HL-60 (cell line): Measurements from ENCODE around the gene CASTOR1.
A peak's percentile ranks its signal among the peaks of the same experiment; 100 is the strongest.

Experiments used
- DNase-seq, 2 experiments: peaks; one replicate each; pipeline ENCODE4 v3.0.0-alpha.2; 2010 to 2020; ENCODE audit warnings: low read depth in 1 of 2, low spot score in 1 of 2
- H3K27ac ChIP-seq: fragments of 250-450 bp; sonication (Bioruptor Pico); replicated peaks from 2 replicates; pipeline ENCODE4 v1.5.1; 2020; ENCODE audit warnings: mild to moderate bottlenecking, moderate library complexity
- H3K27me3 ChIP-seq: fragments of 250-450 bp; sonication (Bioruptor Pico); 2 replicates; pipeline ENCODE4 v1.5.1; 2021; ENCODE audit warnings: mild to moderate bottlenecking, moderate library complexity; ENCODE audit not compliant: insufficient read depth, poor library complexity, severe bottlenecking
- H3K4me3 ChIP-seq: replicated peaks from 2 replicates; pipeline ENCODE4 v1.5.1; 2011; ENCODE audit warnings: mild to moderate bottlenecking, control low read depth, low read length; ENCODE audit not compliant: insufficient read depth
- GABPA ChIP-seq: IDR thresholded peaks from 2 replicates; pipeline ENCODE4 v1.6.1; 2012; ENCODE audit warnings: low read depth
- POLR2AphosphoS5 ChIP-seq: IDR thresholded peaks from 2 replicates; pipeline ENCODE4 v1.6.1; 2012; ENCODE audit warnings: low read depth
- SPI1 ChIP-seq: IDR thresholded peaks from 2 replicates; pipeline ENCODE4 v1.6.1; 2012; ENCODE audit warnings: low read depth, mild to moderate bottlenecking, borderline replicate concordance
- TF ChIP-seq, protein P1 (sequence below): IDR thresholded peaks from 2 replicates; pipeline ENCODE4 v1.6.1; 2012; ENCODE audit warnings: low read depth; ENCODE audit not compliant: insufficient replicate concordance
- TF ChIP-seq, protein P2 (sequence below): IDR thresholded peaks from one replicate; pipeline ENCODE4 v1.5.1; 2011; ENCODE audit warnings: low read length, control low read depth, inconsistent platforms; ENCODE audit not compliant: insufficient read depth

The CASTOR1 gene

DNA sequence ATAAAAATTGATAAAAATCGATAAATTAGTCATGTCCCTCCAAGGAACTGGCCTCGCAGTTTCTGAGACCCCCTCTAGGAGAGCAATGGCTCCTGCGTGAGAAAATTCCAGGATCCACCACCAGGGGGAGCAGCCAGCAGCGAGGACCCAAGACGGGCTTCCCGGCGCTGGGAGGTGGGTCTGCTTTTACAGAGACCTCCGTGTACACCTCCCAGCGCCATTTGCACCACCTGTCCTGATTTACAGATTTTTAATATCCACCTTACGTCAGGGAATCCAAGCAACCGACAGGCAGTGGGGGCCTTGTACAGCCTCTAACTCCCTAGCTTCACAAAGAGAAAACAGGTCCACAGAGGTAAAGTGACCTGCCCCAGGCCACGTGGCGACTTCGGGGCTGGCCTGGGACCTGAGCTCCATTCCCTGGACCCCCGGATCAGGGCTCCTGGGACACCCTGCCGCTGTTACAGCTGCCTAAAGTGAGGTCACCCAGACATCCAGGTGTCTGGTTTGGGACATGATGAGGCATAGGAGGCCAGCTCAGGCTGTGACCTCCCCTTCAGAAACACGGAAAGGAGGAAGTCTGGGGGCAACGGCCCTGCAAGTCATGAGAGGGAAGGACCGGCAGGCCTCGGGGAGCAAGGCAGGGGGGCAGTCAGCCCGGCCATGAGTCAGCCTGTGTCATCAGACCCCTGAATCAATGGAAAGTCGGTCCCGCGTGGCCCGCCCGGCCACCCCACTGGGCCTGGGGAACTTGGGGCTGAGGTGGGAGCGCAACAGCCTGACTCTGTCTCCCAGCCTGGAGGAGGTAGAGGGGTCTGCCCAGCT is 26.2 kb downstream of the CASTOR1 start:
- peak in 1 of 2 experiments; percentile 74 for DNase-seq
- Histone ChIP-seq H3K4me3 (no peak overlapping the region), H3K27ac (peak overlapping the region; percentile 23), H3K27me3 (no peaks in the 10 kb centered on the region)
- peak; percentile 39; the same call in 1 of the 2 replicates for TF ChIP-seq POLR2AphosphoS5
- TF ChIP-seq, protein P1, sequence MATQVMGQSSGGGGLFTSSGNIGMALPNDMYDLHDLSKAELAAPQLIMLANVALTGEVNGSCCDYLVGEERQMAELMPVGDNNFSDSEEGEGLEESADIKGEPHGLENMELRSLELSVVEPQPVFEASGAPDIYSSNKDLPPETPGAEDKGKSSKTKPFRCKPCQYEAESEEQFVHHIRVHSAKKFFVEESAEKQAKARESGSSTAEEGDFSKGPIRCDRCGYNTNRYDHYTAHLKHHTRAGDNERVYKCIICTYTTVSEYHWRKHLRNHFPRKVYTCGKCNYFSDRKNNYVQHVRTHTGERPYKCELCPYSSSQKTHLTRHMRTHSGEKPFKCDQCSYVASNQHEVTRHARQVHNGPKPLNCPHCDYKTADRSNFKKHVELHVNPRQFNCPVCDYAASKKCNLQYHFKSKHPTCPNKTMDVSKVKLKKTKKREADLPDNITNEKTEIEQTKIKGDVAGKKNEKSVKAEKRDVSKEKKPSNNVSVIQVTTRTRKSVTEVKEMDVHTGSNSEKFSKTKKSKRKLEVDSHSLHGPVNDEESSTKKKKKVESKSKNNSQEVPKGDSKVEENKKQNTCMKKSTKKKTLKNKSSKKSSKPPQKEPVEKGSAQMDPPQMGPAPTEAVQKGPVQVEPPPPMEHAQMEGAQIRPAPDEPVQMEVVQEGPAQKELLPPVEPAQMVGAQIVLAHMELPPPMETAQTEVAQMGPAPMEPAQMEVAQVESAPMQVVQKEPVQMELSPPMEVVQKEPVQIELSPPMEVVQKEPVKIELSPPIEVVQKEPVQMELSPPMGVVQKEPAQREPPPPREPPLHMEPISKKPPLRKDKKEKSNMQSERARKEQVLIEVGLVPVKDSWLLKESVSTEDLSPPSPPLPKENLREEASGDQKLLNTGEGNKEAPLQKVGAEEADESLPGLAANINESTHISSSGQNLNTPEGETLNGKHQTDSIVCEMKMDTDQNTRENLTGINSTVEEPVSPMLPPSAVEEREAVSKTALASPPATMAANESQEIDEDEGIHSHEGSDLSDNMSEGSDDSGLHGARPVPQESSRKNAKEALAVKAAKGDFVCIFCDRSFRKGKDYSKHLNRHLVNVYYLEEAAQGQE: no peak
- peak; percentile 77; the same call in 1 of the 2 replicates for TF ChIP-seq SPI1
- no peak for TF ChIP-seq GABPA
- TF ChIP-seq, protein P2, sequence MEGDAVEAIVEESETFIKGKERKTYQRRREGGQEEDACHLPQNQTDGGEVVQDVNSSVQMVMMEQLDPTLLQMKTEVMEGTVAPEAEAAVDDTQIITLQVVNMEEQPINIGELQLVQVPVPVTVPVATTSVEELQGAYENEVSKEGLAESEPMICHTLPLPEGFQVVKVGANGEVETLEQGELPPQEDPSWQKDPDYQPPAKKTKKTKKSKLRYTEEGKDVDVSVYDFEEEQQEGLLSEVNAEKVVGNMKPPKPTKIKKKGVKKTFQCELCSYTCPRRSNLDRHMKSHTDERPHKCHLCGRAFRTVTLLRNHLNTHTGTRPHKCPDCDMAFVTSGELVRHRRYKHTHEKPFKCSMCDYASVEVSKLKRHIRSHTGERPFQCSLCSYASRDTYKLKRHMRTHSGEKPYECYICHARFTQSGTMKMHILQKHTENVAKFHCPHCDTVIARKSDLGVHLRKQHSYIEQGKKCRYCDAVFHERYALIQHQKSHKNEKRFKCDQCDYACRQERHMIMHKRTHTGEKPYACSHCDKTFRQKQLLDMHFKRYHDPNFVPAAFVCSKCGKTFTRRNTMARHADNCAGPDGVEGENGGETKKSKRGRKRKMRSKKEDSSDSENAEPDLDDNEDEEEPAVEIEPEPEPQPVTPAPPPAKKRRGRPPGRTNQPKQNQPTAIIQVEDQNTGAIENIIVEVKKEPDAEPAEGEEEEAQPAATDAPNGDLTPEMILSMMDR: peak; percentile 75

DNA sequence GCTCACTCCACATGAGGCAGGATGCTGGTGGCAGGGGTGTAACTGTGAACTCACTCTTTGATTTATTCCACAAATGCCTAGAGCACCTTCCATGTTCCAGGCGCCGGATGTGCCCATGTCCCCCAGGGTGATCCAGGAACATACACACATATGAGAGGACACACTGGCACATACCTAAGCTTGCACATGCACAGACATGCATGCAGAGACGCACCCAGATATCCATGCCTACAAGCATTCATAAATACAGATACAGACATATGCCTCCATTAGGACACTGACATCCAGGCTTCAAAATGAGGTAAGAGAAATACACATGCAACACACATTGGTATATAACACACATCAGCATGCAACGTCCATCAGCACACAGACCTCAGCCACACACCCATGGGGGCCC is 27.2 kb downstream of the CASTOR1 start:
- TF ChIP-seq, protein P1: no peak
- no peak for TF ChIP-seq SPI1
- no peak for TF ChIP-seq GABPA
- TF ChIP-seq, protein P2: no peak
- TF ChIP-seq POLR2AphosphoS5: no peak
- no peak for DNase-seq
- H3K27me3 ChIP-seq: no peaks in the 10 kb centered on the region
- H3K4me3 ChIP-seq: no peak overlapping the region
- no peak overlapping the region for H3K27ac ChIP-seq

DNA sequence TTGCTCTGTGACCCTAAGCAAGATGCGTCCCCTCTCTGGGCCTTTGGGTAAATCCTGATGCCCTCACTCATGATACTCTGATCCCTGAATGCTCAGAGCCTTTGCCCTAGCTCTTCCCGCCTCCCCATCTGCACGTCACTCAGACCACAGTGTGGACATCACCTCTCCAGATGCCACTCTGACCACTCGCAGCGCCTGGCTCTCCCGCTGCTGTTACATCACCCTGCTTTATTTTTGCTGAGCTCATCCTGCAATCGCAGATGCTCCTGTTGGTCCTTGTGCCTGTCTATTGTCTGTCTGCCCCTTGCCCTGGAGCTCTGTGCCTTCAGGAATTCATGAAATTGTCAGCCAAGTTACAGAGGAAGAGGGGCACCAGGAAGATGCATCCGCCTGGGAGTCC is 28.2 kb downstream of the CASTOR1 start:
- Histone ChIP-seq H3K27ac (no peak overlapping the region), H3K27me3 (no peaks in the 10 kb centered on the region), H3K4me3 (no peak overlapping the region)
- DNase-seq: peak; percentile 47 to 50
- TF ChIP-seq, protein P1: no peak
- TF ChIP-seq GABPA (no peak), SPI1 (no peak), POLR2AphosphoS5 (no peak)
- TF ChIP-seq, protein P2: no peak
